ENCODE results near the gene GPBP1.

GRCh38 chr5:57219386-57219785, 45.5 kb downstream of the GPBP1 start:
- no peak for TF ChIP-seq POLR2A (IDR thresholded peaks at IDR 0.05; ENCODE audit: low read depth, low read length)
- TF ChIP-seq TAF1 (IDR thresholded peaks at IDR 0.05; ENCODE audit: low read depth, low read length): no peak
- TF ChIP-seq POLR2AphosphoS5 (IDR thresholded peaks at IDR 0.05; ENCODE audit: low read depth, low read length): no peak
- no peak for TF ChIP-seq SPI1 (IDR thresholded peaks at IDR 0.05; ENCODE audit: low read depth, low read length)
- no peak for TF ChIP-seq POU2F2 (IDR thresholded peaks at IDR 0.05; ENCODE audit: low read depth, low read length)

Measured in GM12891 (cell line).